Measurements from ENCODE around the gene HKDC1. TPM values are rescaled to one million over a fixed set of nuclear protein-coding genes. Genes with fewer than 3 reads are reported as not detected.

The HKDC1 gene
- total RNA-seq, 1 donor from 2014 or later = not detected

DNA sequence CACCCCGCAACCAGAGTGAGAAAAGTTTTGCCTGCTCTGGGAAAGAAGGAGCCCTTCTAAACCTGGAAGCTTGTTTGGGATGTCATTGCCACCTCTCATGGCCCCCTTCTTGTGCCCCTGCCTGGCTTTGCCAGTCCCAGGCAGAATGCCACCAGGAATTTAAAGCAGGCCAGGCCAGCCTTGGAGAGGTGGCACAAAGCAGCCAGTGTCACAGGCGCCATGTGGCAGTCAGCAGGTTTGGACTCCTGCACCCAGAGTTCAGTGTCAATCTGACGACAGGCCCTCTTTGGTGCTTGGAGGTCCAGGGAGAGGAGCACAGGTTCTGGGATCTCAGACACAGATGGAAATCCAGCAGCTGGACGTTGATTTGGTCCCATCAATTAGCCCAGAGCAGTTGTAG is 70.9 kb downstream of the HKDC1 start:
- Mint-ChIP-seq H3K9me3 (ENCODE audit: unreplicated experiment) (peaks cover 4% of the 10 kb centered on the region), H3K4me1 (ENCODE audit: low read depth, unreplicated experiment) (peaks cover 9% of the 10 kb centered on the region), H3K4me3 (ENCODE audit: unreplicated experiment) (no peak overlapping the region), H3K27me3 (ENCODE audit: unreplicated experiment) (no peaks in the 10 kb centered on the region), H3K36me3 (ENCODE audit: unreplicated experiment) (no peaks in the 10 kb centered on the region), H3K27ac (ENCODE audit: unreplicated experiment) (no peak overlapping the region)
- no peak for DNase-seq
- TF ChIP-seq, protein P1, sequence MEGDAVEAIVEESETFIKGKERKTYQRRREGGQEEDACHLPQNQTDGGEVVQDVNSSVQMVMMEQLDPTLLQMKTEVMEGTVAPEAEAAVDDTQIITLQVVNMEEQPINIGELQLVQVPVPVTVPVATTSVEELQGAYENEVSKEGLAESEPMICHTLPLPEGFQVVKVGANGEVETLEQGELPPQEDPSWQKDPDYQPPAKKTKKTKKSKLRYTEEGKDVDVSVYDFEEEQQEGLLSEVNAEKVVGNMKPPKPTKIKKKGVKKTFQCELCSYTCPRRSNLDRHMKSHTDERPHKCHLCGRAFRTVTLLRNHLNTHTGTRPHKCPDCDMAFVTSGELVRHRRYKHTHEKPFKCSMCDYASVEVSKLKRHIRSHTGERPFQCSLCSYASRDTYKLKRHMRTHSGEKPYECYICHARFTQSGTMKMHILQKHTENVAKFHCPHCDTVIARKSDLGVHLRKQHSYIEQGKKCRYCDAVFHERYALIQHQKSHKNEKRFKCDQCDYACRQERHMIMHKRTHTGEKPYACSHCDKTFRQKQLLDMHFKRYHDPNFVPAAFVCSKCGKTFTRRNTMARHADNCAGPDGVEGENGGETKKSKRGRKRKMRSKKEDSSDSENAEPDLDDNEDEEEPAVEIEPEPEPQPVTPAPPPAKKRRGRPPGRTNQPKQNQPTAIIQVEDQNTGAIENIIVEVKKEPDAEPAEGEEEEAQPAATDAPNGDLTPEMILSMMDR (IDR thresholded peaks at IDR 0.05; ENCODE audit: partially characterized antibody, unreplicated experiment) = no peak

DNA sequence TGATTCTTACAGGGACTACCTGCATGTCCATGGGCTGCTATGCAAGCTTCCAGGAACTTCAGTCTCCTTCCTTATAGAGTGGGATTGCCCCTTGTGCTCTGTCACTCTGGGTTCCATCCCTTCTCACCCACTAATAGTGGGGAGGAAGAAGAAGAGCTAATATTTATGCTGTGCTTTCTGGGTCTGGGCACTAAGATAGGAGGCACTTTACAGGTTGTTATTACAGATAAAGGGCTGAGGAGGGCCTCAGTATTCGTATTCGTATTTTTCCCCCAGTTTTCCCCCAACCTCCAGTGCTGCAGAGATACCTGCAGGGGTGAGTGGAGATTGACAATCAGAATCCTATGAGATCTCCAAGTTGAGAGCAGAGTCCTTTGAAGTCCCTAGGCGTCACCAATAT is 72.3 kb downstream of the HKDC1 start:
- no peaks in the 10 kb centered on the region for H3K36me3 Mint-ChIP-seq (ENCODE audit: unreplicated experiment)
- DNase-seq = no peak
- TF ChIP-seq, protein P1 (IDR thresholded peaks at IDR 0.05; ENCODE audit: partially characterized antibody, unreplicated experiment) = no peak
- no peak overlapping the region for H3K27ac Mint-ChIP-seq (ENCODE audit: unreplicated experiment)
- peaks cover 5% of the 10 kb centered on the region for H3K9me3 Mint-ChIP-seq (ENCODE audit: unreplicated experiment)
- peaks cover 9% of the 10 kb centered on the region for H3K4me1 Mint-ChIP-seq (ENCODE audit: low read depth, unreplicated experiment)
- no peak overlapping the region for H3K4me3 Mint-ChIP-seq (ENCODE audit: unreplicated experiment)
- H3K27me3 Mint-ChIP-seq (ENCODE audit: unreplicated experiment) = no peaks in the 10 kb centered on the region

DNA sequence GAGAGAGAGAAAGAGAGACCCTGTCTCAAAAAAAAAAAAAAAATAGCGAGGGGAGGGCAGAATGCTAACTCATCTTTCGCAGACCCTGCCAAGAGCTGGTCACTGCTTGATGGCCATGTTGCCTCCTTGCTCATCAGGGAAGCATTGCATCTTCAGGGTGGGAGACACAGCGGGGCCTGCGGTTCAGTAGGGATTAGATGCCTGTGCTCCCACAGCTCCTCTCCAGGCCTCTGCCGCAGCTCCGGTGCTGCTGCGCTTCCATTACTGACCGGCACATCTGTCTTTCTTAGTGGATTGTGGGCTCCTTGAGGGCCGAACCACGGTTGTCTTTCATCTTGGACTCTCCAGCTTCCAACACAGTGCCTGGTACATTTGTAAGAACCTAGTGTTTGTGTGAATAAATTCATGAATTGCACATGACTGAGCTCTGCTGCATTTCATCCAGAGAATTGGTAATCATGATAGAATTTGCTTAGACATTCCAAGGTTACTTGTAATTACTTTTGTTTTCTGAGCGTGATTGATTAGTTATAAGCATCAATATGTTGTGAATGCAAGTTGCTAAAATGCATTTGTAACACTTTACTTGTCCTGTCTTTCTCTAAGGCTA is 75.0 kb downstream of the HKDC1 start:
- H3K27me3 Mint-ChIP-seq (ENCODE audit: unreplicated experiment) = no peaks in the 10 kb centered on the region
- H3K4me1 Mint-ChIP-seq (ENCODE audit: low read depth, unreplicated experiment) = peaks cover 9% of the 10 kb centered on the region
- H3K4me3 Mint-ChIP-seq (ENCODE audit: unreplicated experiment) = no peak overlapping the region
- TF ChIP-seq, protein P1 (IDR thresholded peaks at IDR 0.05; ENCODE audit: partially characterized antibody, unreplicated experiment) = no peak
- no peak overlapping the region for H3K27ac Mint-ChIP-seq (ENCODE audit: unreplicated experiment)
- H3K36me3 Mint-ChIP-seq (ENCODE audit: unreplicated experiment) = no peaks in the 10 kb centered on the region
- no peak for DNase-seq
- H3K9me3 Mint-ChIP-seq (ENCODE audit: unreplicated experiment) = peaks cover 7% of the 10 kb centered on the region

DNA sequence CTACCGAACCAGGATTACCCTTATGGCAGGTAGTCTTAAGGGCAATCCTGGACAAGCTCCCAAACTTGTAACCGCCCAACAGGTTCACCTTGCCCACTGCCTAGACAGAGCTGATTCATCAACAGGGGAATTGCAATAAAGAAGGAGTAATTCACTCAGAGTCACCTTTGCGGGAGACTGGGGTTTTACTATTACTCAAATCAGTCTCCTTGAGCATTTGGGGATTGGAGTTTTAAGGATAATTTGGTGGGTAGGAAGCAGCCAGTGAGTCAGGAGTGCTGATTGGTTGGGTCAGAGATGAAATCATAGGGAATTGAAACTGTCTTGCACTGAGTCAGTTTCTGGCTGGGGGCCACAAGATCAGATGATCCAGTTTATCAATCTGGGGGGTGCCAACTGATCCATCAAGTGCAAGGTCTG is 83.5 kb downstream of the HKDC1 start:
- TF ChIP-seq, protein P1 (IDR thresholded peaks at IDR 0.05; ENCODE audit: partially characterized antibody, unreplicated experiment) = no peak
- Mint-ChIP-seq H3K27ac (ENCODE audit: unreplicated experiment) (no peak overlapping the region), H3K4me1 (ENCODE audit: low read depth, unreplicated experiment) (peaks cover 16% of the 10 kb centered on the region), H3K9me3 (ENCODE audit: unreplicated experiment) (peaks cover 7% of the 10 kb centered on the region), H3K4me3 (ENCODE audit: unreplicated experiment) (no peak overlapping the region), H3K27me3 (ENCODE audit: unreplicated experiment) (peaks cover 4% of the 10 kb centered on the region), H3K36me3 (ENCODE audit: unreplicated experiment) (no peaks in the 10 kb centered on the region)
- no peak for DNase-seq

DNA sequence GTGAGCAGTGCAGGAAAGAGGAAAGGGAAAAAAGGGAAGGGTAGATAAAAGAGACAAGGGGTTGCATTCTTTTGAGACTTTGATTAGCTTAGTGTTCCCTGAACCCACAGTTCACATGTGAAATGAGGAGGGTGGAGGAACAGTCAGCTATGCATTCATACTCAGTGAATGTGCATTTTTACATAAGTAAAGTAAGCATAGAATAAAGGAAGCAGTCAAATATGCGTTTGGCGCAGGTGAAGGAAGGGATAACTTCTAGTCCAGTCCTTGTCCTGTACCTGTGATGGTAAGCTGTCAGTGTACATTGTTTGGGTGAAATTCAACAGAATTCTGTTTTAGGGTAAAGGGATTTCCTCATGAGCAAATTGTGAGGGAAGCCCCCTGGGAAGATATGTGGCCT is 86.3 kb downstream of the HKDC1 start:
- TF ChIP-seq, protein P1 (IDR thresholded peaks at IDR 0.05; ENCODE audit: partially characterized antibody, unreplicated experiment) = no peak
- Mint-ChIP-seq H3K36me3 (ENCODE audit: unreplicated experiment) (no peaks in the 10 kb centered on the region), H3K4me3 (ENCODE audit: unreplicated experiment) (no peak overlapping the region), H3K27ac (ENCODE audit: unreplicated experiment) (no peak overlapping the region), H3K4me1 (ENCODE audit: low read depth, unreplicated experiment) (peaks cover 16% of the 10 kb centered on the region), H3K9me3 (ENCODE audit: unreplicated experiment) (peaks cover 5% of the 10 kb centered on the region), H3K27me3 (ENCODE audit: unreplicated experiment) (peaks cover 6% of the 10 kb centered on the region)
- DNase-seq = no peak

All from glutamatergic neuron (in vitro differentiated cells).